ENCODE results near the gene MYO1B. TPM values are rescaled to one million over a fixed set of nuclear protein-coding genes. Genes with fewer than 3 reads are reported as not detected.

MYO1B gene
- total RNA-seq, 1 experiment from 2014 or later: 37.8 TPM

DNA sequence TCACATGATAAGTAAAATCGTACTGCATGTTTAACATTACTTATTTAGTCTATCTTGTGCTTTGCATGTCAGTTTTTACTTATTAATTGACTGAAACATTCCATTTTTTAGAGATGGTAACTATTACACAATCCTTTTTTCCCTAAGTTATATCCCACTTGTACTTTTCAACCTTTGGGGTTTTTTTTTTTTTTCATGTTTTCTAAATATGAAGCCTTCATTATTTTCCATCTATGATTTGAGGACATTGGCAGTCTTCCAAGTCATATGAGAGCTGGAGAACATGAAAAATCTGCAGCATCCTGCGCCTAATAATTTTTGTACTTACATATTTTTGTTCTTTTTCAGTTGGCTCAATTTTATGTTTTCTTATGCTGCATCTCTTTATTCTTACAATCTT is 113.9 kb downstream of the MYO1B start:
- TF ChIP-seq, protein P1, sequence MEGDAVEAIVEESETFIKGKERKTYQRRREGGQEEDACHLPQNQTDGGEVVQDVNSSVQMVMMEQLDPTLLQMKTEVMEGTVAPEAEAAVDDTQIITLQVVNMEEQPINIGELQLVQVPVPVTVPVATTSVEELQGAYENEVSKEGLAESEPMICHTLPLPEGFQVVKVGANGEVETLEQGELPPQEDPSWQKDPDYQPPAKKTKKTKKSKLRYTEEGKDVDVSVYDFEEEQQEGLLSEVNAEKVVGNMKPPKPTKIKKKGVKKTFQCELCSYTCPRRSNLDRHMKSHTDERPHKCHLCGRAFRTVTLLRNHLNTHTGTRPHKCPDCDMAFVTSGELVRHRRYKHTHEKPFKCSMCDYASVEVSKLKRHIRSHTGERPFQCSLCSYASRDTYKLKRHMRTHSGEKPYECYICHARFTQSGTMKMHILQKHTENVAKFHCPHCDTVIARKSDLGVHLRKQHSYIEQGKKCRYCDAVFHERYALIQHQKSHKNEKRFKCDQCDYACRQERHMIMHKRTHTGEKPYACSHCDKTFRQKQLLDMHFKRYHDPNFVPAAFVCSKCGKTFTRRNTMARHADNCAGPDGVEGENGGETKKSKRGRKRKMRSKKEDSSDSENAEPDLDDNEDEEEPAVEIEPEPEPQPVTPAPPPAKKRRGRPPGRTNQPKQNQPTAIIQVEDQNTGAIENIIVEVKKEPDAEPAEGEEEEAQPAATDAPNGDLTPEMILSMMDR (conservative IDR thresholded peaks at IDR 0.05; ENCODE audit: low read depth, low read length): no peak
- no peak for TF ChIP-seq EZH2 (IDR thresholded peaks at IDR 0.05; ENCODE audit: borderline replicate concordance, low read depth, low read length, poor library complexity, severe bottlenecking)
- BruUV-seq (replicated peaks): no TSS peak
- Histone ChIP-seq H3K4me1 (ENCODE audit: insufficient read depth, low read length, poor library complexity, severe bottlenecking) (no peaks in the 10 kb centered on the region), H3K4me3 (ENCODE audit: low read depth, low read length, poor library complexity, severe bottlenecking) (no peak overlapping the region), H3K36me3 (ENCODE audit: insufficient read depth, low read length, poor library complexity, severe bottlenecking) (no peaks in the 10 kb centered on the region), H3K9me3 (ENCODE audit: low read depth, low read length, poor library complexity, severe bottlenecking) (peaks cover 3% of the 10 kb centered on the region), H3K27ac (ENCODE audit: low read depth, low read length, poor library complexity, severe bottlenecking) (no peak overlapping the region), H3K27me3 (replicated peaks; ENCODE audit: insufficient read depth, low read depth, low read length, poor library complexity) (no peaks in the 10 kb centered on the region)
- intact Hi-C loops (cut with micrococcal nuclease; ENCODE audit: unreplicated experiment): no loop called here
- POLR2A ChIA-PET (ENCODE audit: low non-redundant PET): no interaction called here
- DNase-seq (ENCODE audit: low spot score): no peak
- CTCF ChIA-PET: no interaction called here

DNA sequence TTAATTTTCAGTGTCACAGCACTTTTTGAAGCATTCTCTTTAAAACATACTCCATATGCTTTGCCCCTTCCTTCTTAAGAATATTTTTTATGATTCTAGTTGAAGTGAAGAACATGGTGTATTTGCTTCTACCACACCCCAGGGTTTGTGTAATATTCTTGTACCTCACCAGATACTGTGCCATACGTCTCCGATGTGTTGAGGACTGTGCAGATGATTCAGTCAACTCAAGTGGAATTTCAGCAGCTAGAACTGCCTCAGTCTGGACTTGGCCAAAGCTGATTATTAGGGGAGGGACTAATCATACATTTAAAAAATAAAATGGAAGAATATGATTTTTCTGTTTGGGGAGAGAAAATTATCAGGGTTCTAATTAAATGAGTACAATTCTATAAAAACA is 115.7 kb downstream of the MYO1B start:
- TF ChIP-seq, protein P1 (conservative IDR thresholded peaks at IDR 0.05; ENCODE audit: low read depth, low read length): no peak
- TF ChIP-seq EZH2 (IDR thresholded peaks at IDR 0.05; ENCODE audit: borderline replicate concordance, low read depth, low read length, poor library complexity, severe bottlenecking): no peak

DNA sequence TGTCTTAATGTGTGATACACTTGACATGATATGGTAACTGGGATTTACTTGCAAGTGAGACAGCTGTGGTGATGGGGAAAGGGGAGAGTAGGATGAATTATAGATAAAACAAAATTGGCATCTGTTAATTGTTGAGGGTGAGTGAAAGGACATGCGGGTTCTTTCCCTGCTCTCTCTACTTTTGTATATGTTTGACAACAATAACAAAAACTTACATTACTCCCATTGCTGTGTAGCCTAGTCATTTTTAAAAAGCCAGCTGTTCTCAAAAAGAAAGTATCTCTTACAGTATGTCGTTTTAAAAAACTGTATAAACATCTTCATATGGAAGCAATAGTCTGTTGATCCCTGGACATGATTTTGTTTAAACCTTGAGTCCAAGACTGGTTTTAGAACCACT is 117.6 kb downstream of the MYO1B start:
- Histone ChIP-seq H3K27ac (ENCODE audit: low read depth, low read length, poor library complexity, severe bottlenecking) (no peak overlapping the region), H3K4me1 (ENCODE audit: insufficient read depth, low read length, poor library complexity, severe bottlenecking) (no peaks in the 10 kb centered on the region), H3K27me3 (replicated peaks; ENCODE audit: insufficient read depth, low read depth, low read length, poor library complexity) (no peaks in the 10 kb centered on the region), H3K36me3 (ENCODE audit: insufficient read depth, low read length, poor library complexity, severe bottlenecking) (no peaks in the 10 kb centered on the region), H3K9me3 (ENCODE audit: low read depth, low read length, poor library complexity, severe bottlenecking) (no peaks in the 10 kb centered on the region), H3K4me3 (ENCODE audit: low read depth, low read length, poor library complexity, severe bottlenecking) (no peak overlapping the region)
- ChIA-PET CTCF (interaction anchor here (0.5 kb wide), 1 partner anchor 143 kb away, joined by 3 read pairs; no protein-coding TSS in a partner anchor), POLR2A (ENCODE audit: low non-redundant PET) (no interaction called here)
- intact Hi-C loops (cut with micrococcal nuclease; ENCODE audit: unreplicated experiment): no loop called here
- no TSS peak for BruUV-seq (replicated peaks)
- no peak for DNase-seq (ENCODE audit: low spot score)
- TF ChIP-seq, protein P1 (conservative IDR thresholded peaks at IDR 0.05; ENCODE audit: low read depth, low read length): no peak
- no peak for TF ChIP-seq EZH2 (IDR thresholded peaks at IDR 0.05; ENCODE audit: borderline replicate concordance, low read depth, low read length, poor library complexity, severe bottlenecking)

More for the DNA sequence above, 115.7 kb downstream of the MYO1B start:
- H3K4me1 ChIP-seq (ENCODE audit: insufficient read depth, low read length, poor library complexity, severe bottlenecking): no peaks in the 10 kb centered on the region
- H3K27ac ChIP-seq (ENCODE audit: low read depth, low read length, poor library complexity, severe bottlenecking): no peak overlapping the region
- CTCF ChIA-PET: no interaction called here
- POLR2A ChIA-PET (ENCODE audit: low non-redundant PET): no interaction called here
- DNase-seq (ENCODE audit: low spot score): no peak
- H3K9me3 ChIP-seq (ENCODE audit: low read depth, low read length, poor library complexity, severe bottlenecking): no peaks in the 10 kb centered on the region
- no TSS peak for BruUV-seq (replicated peaks)
- intact Hi-C loops (cut with micrococcal nuclease; ENCODE audit: unreplicated experiment): no loop called here
- no peaks in the 10 kb centered on the region for H3K36me3 ChIP-seq (ENCODE audit: insufficient read depth, low read length, poor library complexity, severe bottlenecking)
- H3K4me3 ChIP-seq (ENCODE audit: low read depth, low read length, poor library complexity, severe bottlenecking): no peak overlapping the region
- no peaks in the 10 kb centered on the region for H3K27me3 ChIP-seq (replicated peaks; ENCODE audit: insufficient read depth, low read depth, low read length, poor library complexity)

Measured in A673 (cell line).